SK-N-MC (cell line): ENCODE data around the gene CLDND2.

Source experiments
- EZH2 ChIP-seq: fragments of 200-600 bp; sonication (generic); IDR thresholded peaks from one replicate; pipeline ENCODE4 v1.6.1; 2017; ENCODE audit warnings: antibody characterized with exemption
- POLR2AphosphoS5 ChIP-seq: IDR thresholded peaks from 2 replicates; pipeline ENCODE4 v1.6.1; 2012; ENCODE audit warnings: mild to moderate bottlenecking, low read depth, low read length, borderline replicate concordance

DNA sequence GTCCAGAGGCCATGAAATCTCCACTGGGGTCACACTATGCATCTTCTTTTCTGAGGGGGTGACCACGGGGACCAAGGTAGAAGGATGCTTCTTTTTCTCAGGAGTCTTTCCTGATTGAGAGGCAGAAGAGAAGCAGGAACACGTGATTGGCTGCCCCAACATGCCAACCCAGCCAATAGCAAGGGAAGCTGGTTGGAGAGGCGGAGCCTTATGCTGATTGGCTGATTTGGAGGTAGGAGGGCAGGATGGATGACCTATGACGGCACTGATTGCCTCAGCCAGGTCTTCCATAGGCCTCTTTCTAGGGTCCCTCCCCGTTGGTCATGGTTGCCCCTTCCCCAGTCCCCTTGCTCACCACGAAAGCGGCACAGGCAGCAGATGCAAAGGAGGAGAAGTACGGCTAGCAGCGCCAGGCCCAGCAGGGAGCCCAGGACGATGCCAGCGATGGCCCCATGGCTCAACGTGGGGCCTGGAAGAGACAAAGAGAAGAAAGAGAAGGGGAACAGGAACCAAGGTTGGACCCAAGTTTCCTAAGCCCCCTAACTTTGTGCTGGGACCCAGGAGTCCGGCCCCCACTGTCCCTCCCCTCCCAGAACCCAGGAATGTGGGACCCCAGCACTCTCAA, 34.9 kb downstream of the CLDND2 start:
- TF ChIP-seq POLR2AphosphoS5 (no peak), EZH2 (no peak)
